K562 (cell line): ENCODE results near the gene FARP2. TPM values are rescaled to one million over a fixed set of nuclear protein-coding genes. Genes with fewer than 3 reads are reported as not detected.
A peak's percentile ranks its signal among the peaks of the same experiment; 100 is the strongest.

ENCODE experiments used
- BCLAF1 ChIP-seq, 2 experiments: fragments of 450-650 bp in 1 of 2; IDR thresholded peaks; 2 replicates each; pipeline ENCODE4 v1.6.1; 2011 to 2017; ENCODE audit warnings: low read depth in 2 of 2, antibody characterized with exemption in 1 of 2, borderline replicate concordance in 1 of 2, low read length in 1 of 2, mild to moderate bottlenecking in 1 of 2, mixed read lengths in 1 of 2; ENCODE audit not compliant: control insufficient read depth in 1 of 2
- CREBBP ChIP-seq: IDR thresholded peaks from one replicate; pipeline ENCODE4 v1.6.1; 2012; ENCODE audit warnings: low read depth, mild to moderate bottlenecking, control low read depth, inconsistent platforms, low read length
- EP300 ChIP-seq: IDR thresholded peaks from 2 replicates; pipeline ENCODE4 v1.6.1; 2012; ENCODE audit warnings: low read length, improper control_type of control experiment
- ETS2 ChIP-seq: IDR thresholded peaks from 2 replicates; pipeline ENCODE4 v1.6.1; 2016; ENCODE audit warnings: borderline replicate concordance, missing genetic modification characterization, mild to moderate bottlenecking, moderate library complexity, missing compliant biosample characterization; ENCODE audit not compliant: poor library complexity, severe bottlenecking
- FOXK1 ChIP-seq: sonication (generic); formaldehyde crosslinking; IDR thresholded peaks from 2 replicates; pipeline ENCODE4 v1.8.0; 2022; ENCODE audit warnings: missing genetic modification reagents, mild to moderate bottlenecking, borderline replicate concordance
- GATAD2A ChIP-seq: fragments of 450-650 bp; IDR thresholded peaks from 2 replicates; pipeline ENCODE4 v1.6.1; 2017
- HMGXB4 ChIP-seq: sonication (generic); formaldehyde crosslinking; IDR thresholded peaks from 2 replicates; pipeline ENCODE4 v1.8.1; 2023; ENCODE audit warnings: mild to moderate bottlenecking, missing genetic modification reagents
- MTA3 ChIP-seq: fragments of 450-650 bp; formaldehyde crosslinking; IDR thresholded peaks from 2 replicates; pipeline ENCODE4 v1.6.1; 2017; ENCODE audit warnings: mild to moderate bottlenecking, borderline replicate concordance
- RREB1 ChIP-seq: fragments of 250-450 bp; sonication (Bioruptor Pico); IDR thresholded peaks from 2 replicates; pipeline ENCODE4 v1.4.0; 2020
- U2AF1 ChIP-seq: fragments of 200-400 bp; formaldehyde crosslinking; optimal IDR thresholded peaks from 2 replicates; pipeline ENCODE3; 2017; ENCODE audit warnings: mild to moderate bottlenecking, low read depth, low read length, moderate library complexity
- ZBTB26 ChIP-seq: fragments of 450-650 bp; formaldehyde crosslinking; IDR thresholded peaks from 2 replicates; pipeline ENCODE4 v1.4.0; 2022; ENCODE audit warnings: missing genetic modification characterization
- ZBTB33 ChIP-seq: sonication (generic); formaldehyde crosslinking; IDR thresholded peaks from 2 replicates; pipeline ENCODE4 v1.8.1; 2023; ENCODE audit warnings: mild to moderate bottlenecking, missing genetic modification reagents
- ZC3H11A ChIP-seq: IDR thresholded peaks from 2 replicates; pipeline ENCODE4 v1.6.1; 2012; ENCODE audit warnings: low read depth, low read length, improper control_type of control experiment
- ZNF165 ChIP-seq: fragments of 250-450 bp; sonication (Bioruptor Pico); IDR thresholded peaks from 2 replicates; pipeline ENCODE4 v1.4.0; 2020; ENCODE audit warnings: borderline replicate concordance
- polyA plus RNA-seq, 8 experiments: library from polyadenylated mRNA; depleted of rRNA in 4 of 8; stranded (reverse) in 5 of 8; unstranded in 3 of 8; fragments of >200 nt; fragmentation: Nextera tagmentation in 2 of 8; fragmentation: Illumina TruSeq in 1 of 8; extraction: Ambion mirVana in 2 of 8; extraction: Trizol in 1 of 8; gene quantifications; 2 replicates each; pipeline versions ENCODE4 v1.2.1 to v1.2.3, GENCODE V29; 2011 to 2014; ENCODE audit warnings: inconsistent platforms in 1 of 8, missing spikeins in 1 of 8
- total RNA-seq, 7 experiments: library from RNA; depleted of rRNA in 6 of 7; stranded (reverse); fragments of >200 nt in 6 of 7; fragmentation: Illumina TruSeq in 2 of 7; extraction: Trizol in 2 of 7; gene quantifications; 2 replicates each; pipeline versions ENCODE4 v1.2.1 to v1.2.3, GENCODE V29; 2011 to 2021; ENCODE audit warnings: low replicate concordance in 1 of 7

FARP2 gene
- total and polyA plus RNA-seq, 9 of the 15 experiments (the other 6 are each of a cell fraction or from before 2014, with no cell fraction given): 4.1 to 38.1 (median 21.1) TPM

- no peak for TF ChIP-seq ZBTB26 (CRISPR knock-in tag)
- no peak for TF ChIP-seq MTA3
- no peak for TF ChIP-seq ETS2 (tag)
- no peak for TF ChIP-seq GATAD2A
- no peak for TF ChIP-seq U2AF1
- TF ChIP-seq ZC3H11A: no peak
- no peak for TF ChIP-seq BCLAF1 (IDR thresholded peaks at IDR 0.05; ENCODE audit: borderline replicate concordance in 1 of 2, control insufficient read depth in 1 of 2, low read depth in 2 of 2, low read length in 1 of 2)
- TF ChIP-seq CREBBP: no peak
- no peak for TF ChIP-seq FOXK1 (CRISPR knock-in tag)
- peak; percentile 10; the same call in 1 of the 2 replicates for TF ChIP-seq EP300
- TF ChIP-seq ZBTB33: no peak
- no peak for TF ChIP-seq HMGXB4 (CRISPR knock-in tag)
- TF ChIP-seq ZNF165 (CRISPR knock-in tag): no peak
- TF ChIP-seq RREB1 (CRISPR knock-in tag): no peak
Observed at GRCh38 chr2:241386519-241386918, 30.4 kb downstream of the FARP2 start (continued).
